Islet of Langerhans (tissue), 1 donor: Measurements from ENCODE around the gene RHD.
"Not testable (repeated sequence)": the region's sequence is repeated elsewhere in the genome, so short reads cannot be mapped to it uniquely, and the experiment has no call there.

Experiments used
- FAIRE-seq: peaks from one replicate; lab custom pipeline; 2011; peaks lifted over from hg19 to GRCh38; lab: Jason Lieb, UNC

The RHD gene

DNA sequence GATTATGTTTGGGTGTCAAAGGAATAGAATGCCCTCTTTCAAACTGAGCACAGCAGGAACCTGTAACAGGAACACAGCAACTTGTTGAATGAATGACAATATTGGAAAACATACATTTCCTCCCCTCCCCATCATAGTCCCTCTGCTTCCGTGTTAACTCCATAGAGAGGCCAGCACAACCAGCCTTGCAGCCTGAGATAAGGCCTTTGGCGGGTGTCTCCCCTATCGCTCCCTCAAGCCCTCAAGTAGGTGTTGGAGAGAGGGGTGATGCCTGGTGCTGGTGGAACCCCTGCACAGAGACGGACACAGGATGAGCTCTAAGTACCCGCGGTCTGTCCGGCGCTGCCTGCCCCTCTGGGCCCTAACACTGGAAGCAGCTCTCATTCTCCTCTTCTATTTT lies at the start of gene RHD:
RHD (plus strand) TSS at position 272 of the 400 bp plus-strand sequence; CDS start at position 311, 39 bp downstream.
- FAIRE-seq: not testable (repeated sequence)

DNA sequence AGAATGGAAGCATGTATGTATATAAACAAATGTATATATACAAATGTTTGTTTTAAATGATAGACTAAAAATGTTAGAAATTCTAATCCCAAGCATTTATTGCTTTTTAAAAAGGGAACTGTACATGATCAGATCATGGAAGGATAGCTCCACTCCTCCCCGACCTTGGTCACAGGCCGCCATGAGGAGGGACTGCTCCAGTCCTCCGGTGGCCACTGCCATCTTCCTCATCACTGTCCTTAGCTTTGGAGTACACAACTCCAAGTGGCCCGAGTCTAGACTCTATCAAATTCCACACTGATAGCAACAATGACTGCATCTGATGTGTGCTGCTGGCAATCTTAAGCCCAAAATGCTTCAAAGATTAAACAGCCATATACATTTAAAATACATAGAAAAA lies 49.7 kb upstream of the RHD start:
- FAIRE-seq: no peak

GRCh38 chr1:25223471-25223870 lies 48.8 kb upstream of the RHD start:
- FAIRE-seq: no peak

GRCh38 chr1:25232027-25232865 lies 40.1 kb upstream of the RHD start, which contains the start of gene SYF2:
SYF2 (minus strand) TSS chr1:25232502; CDS start chr1:25232467, 35 bp downstream.
- FAIRE-seq: peak; percentile 88

- no peak for FAIRE-seq
These were observed 39.2 kb upstream of the RHD start for GRCh38 chr1:25232866-25233784.

DNA sequence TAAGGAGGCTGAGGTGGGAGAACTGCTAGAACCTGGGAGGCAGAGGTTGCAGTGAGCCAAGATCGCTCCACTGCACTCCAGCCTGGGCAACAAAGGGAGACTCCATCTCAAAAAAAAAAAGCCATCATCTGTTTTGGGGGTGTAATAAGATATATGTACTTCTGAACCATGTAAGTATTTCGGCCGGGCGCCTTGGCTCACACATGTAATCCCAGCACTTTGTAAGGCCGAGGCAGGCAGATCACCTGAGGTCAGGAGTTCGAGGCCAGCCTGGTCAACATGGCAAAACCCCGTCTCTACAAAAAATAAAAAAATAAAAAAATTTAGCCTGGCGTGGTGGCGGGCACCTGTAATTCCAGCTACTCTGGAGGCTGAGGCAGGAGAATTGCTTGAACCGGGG lies 36.9 kb upstream of the RHD start:
- FAIRE-seq: not testable (repeated sequence)

GRCh38 chr1:25236261-25236660 lies 36.0 kb upstream of the RHD start:
- FAIRE-seq: not testable (repeated sequence)

DNA sequence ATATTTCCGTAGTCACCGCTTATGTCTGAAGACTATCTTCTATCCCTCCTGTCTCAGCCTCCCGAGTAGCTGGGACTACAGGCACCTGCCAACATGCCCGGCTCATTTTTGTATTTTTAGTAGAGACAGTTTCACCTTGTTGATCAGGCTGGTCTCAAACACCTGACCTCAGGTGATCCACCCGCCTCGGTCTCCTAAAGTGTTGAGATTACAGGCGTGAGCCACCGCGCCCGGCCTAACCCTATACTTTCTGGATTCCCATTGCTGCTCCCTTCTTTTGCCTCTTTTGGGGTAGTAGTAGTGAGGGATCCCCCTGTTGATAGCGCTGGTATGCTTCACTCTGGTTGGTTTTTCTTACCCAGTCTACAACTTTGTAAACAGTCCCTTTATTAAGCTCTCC lies 34.3 kb upstream of the RHD start:
- FAIRE-seq: no peak

DNA sequence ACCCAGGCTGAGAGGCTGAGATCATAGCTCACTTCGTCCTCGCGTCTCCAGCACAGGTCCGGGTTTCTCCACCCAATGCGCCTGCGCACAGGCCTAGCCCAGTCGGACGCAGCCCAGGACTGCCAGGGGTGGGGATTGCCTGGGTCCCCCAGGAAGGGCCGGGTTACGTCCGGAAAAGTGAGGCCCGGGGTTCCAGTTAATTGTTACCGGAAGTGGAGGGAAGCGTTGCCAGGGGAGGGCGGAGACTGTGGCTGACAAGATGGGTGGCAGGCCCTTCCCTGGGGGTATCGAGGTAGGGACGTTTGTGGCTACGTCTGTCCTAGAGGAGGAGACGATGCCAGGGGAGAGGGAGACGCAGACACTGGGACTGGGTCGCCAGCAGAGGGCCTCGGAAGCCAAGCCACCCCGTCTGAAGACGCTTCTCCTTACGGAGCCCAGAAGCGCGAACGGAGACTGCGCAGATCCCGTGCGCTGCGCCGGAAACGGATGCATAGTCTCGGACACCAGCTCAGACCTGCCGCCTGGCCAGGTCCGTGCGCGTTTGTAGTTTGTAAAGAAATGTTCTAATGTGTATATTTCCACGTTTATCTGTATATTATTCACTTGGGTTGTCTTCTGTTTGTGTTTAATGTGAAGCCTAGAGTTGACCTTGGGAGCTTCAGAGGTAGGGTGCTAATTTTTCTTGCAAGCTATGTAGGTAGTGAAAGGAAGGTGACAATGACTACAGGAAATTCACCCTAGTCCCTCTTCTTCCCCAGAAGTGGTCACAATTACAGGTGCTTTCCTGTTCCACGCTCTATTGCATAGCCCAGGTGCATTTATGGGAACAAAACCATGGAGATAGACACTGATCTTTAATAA lies 32.4 kb upstream of the RHD start:
- FAIRE-seq: no peak

DNA sequence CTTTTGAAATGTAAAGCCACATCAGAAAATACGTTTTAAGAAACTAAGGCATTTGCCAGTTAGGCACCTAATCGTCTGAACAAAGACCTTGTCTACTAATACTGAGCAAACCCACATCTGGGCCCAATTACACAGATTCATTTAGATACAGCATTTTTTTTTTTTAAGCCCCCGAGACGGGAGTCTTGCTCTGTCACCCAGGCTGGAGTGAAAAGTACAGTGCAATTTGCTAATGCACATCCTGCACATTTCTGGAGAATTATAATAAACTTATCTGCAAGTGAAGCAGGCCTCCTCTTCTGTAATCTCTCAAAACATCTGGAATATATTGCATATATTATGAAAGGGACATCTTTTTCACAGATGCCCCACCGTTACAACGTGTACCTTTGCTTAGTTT lies 28.4 kb upstream of the RHD start:
- no peak for FAIRE-seq

GRCh38 chr1:25245393-25245792 lies 26.9 kb upstream of the RHD start:
- FAIRE-seq: no peak

- no peak for FAIRE-seq
These were observed 26.3 kb upstream of the RHD start for GRCh38 chr1:25245809-25246599.

DNA sequence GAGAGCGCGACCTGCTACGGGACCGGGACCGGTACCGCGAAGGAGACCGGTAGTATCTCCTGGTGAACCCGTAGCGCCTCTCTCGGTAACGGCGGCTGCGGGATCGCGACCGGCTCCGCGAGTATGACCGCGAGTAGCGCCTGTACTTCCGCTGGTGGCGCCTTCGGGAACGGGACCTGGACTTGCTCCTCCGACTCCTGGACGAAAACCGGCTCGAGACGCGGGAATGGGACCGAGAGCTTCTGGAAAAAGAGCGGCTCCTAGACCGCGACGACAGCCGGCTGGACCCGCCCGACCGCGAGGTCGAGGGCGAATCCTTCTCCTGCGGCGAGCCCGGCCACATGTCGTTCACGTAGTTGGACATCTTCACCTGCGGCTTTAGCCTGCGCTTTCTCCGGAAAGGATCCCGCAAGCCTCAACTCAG lies 25.7 kb upstream of the RHD start:
- FAIRE-seq: no peak

- FAIRE-seq: peak; percentile 33
These were observed 25.1 kb upstream of the RHD start, which contains the start of gene RSRP1 for GRCh38 chr1:25247024-25247828. RSRP1 (minus strand) TSS chr1:25247454; CDS start chr1:25246963, 491 bp downstream.

- FAIRE-seq: no peak
These were observed 24.2 kb upstream of the RHD start for GRCh38 chr1:25247829-25248754.

GRCh38 chr1:25253911-25254310 lies 18.4 kb upstream of the RHD start:
- FAIRE-seq: no peak

DNA sequence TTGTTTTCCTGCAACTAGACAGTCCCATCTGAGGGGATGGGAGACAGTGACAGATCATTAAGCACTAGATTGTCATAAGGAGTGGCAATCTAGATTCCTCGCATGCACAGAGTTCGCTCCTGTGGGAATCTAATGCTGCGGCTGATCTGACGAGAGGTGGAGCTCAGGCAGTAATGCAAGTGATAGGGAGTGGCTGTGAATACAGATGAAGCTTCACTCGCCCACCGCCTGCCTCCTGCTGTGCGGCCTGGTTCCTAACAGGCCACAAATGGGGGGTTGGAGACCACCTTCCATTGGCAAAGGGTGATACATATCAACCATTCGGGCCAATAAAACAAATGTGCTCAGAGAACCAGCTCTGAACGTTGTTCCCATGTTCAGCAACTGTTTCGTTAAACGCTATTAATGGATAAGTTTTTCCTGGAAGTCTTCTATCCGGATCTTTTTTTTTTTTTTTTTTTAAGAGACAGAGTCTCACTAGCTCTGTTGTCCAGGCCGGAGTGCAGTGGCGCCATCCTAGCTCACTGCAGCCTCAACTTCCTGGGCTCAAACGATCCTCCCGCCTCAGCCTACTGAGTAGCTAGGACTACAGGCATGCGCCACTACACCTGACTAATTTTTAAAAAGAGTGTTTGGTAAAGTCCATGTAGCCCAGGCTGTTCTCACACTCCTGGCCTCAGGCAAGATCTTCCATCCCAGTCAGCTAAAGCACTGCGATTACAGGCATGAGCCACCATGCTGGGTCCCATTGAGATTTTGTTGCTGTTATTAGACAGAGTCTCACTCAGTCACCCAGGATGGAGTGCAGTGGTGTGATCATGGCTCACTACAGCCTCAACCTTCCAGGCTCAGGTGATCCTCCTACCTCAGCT lies 16.4 kb upstream of the RHD start:
- no peak for FAIRE-seq

DNA sequence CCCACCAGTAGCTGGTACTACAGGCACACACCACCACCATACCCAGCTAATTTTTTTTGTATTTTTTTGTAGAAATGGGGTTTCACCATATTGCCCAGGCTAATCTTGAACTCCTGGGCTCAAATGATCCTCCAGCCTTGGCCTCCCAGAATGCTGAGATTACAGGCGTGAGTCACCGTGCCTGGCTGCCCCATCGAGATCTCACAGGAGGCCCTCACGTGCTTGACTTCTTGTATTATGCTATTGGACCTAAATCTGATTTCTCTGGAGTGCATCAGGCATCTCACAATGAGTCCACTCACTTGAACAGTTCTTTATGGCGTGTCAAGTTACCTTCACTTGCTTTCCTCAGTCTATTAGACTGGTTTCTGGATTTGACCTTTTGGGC lies 15.7 kb upstream of the RHD start:
- FAIRE-seq: no peak
